ENCODE results near the gene LPP. TPM values are rescaled to one million over a fixed set of nuclear protein-coding genes. Genes with fewer than 3 reads are reported as not detected.
"Not testable (repeated sequence)": the region's sequence is repeated elsewhere in the genome, so short reads cannot be mapped to it uniquely, and the experiment has no call there.

The LPP gene
- total RNA-seq, 1 donor from 2014 or later = 23.0 TPM

GRCh38 chr3:188431553-188431952 lies 277.6 kb downstream of the LPP start:
- peak; percentile 57 to 91 for DNase-seq (ENCODE audit: low read depth in 2 of 2)

DNA sequence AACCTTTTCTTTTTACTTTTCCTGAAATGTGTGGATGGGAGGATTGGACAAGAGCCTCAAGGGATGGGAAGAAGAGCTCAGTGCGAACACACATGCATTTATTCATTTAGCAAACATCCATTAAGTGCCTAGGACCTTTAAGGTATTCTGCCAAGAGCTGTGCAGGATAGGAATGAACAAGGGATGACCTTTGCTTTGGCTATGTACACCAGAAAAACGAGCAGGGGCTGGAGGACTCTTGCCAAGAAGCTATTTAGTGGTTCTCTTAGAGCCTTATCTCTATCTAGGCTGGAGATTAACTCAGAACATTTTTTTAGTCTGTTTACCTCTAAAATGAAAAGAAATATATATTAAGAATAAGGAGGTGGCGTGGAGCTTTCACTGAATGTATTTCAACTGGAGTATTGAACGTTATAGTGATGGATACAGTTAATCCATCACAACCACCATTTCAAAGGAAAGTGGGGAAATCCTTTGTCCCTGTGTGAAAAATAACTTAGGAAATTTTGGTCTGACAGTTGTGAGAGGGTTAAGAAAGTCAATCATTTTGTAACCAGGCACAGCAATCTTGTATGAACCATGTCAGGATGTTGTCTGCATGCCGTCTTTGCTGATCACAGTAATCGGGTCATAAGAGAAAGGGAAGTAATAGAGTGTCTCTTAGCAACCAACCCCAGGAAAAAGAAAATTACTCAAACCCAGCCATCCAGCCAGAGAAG lies 279.0 kb downstream of the LPP start:
- peak; percentile 62 to 85 for DNase-seq (ENCODE audit: low read depth in 2 of 2)

- DNase-seq (ENCODE audit: low read depth in 2 of 2) = no peak
These were observed 279.7 kb downstream of the LPP start for GRCh38 chr3:188433521-188434150.

DNA sequence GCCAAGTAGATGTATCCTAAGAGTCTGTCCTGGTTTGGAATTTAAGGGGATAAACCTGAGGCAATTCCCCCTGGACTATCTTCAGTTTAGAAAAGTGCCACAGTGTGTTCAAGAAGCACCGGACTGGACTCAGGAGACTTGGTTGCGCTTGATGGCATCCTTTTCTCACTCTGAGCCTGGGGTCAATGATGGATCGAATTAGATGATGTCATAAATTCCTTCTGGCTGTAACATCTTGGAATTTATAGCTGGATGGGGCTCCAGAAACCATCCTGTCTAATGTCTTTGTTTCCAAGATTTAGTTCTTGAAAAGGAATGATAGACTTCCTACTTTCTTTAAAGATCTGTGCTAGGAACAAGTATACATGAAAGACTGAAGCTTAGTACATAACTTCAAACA lies 280.6 kb downstream of the LPP start:
- no peak for DNase-seq (ENCODE audit: low read depth in 2 of 2)

- DNase-seq (ENCODE audit: low read depth in 2 of 2) = no peak
These were observed 281.3 kb downstream of the LPP start for GRCh38 chr3:188435266-188435665.

DNA sequence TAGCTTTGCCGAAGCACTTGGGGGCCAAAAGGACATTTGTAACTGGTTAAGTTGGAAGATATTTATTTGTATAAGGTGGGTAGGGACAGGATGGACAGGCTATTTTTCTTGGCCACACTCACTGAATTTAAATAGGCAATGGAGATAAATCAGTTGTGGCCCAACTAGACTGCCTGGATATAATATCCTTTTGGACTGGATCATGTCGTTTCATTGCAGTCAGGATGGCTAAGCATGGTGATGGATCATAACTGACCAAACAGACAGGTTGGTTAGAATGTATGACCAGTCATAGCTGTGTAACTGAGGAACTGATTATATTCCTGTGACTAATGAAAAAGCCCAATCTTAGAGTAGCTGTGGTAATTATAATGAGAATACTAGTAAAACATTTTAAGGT lies 284.0 kb downstream of the LPP start:
- peak; percentile 30 to 80 for DNase-seq (ENCODE audit: low read depth in 2 of 2)

DNA sequence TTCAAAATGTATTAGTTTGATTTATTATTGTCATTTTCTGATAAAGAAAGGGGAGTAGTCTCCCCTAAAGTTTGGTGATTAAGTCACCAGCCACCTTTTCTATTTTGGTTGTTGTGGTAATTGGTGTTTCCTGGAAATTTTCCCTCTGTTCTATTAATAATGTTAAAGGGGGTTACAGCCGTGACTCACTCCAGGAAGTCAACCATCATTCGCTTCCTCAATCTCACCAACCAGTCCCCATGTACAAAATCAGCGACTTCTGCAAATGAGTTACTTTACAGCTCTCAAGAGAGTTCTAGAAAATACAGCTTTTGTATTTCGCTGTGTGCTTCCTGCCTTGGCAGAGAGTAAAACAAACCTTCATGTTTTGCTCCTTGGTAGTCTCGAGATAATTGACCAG lies 285.1 kb downstream of the LPP start:
- DNase-seq (ENCODE audit: low read depth in 2 of 2) = peak; percentile 88

- no peak for DNase-seq (ENCODE audit: low read depth in 2 of 2)
These were observed 286.5 kb downstream of the LPP start for GRCh38 chr3:188440340-188440972.

DNA sequence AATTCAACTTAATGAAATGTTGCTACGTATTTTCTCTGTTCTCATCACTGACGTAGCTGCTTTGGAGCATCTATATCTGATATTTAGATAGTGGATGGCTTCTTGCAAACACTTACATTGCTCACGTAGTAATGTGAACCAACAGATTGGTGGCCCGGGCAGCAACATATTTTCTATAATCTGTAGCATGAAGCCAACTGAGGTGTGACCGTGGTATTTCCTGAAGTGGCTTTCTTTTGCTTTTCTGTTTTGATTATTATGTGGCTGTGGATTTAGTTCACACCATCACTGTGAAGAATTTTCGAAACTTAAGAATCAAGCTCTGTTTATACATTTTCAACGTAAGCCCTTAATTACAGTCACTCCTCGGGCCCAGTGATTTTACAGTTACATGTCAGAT lies 288.5 kb downstream of the LPP start:
- DNase-seq (ENCODE audit: low read depth in 2 of 2) = no peak

DNA sequence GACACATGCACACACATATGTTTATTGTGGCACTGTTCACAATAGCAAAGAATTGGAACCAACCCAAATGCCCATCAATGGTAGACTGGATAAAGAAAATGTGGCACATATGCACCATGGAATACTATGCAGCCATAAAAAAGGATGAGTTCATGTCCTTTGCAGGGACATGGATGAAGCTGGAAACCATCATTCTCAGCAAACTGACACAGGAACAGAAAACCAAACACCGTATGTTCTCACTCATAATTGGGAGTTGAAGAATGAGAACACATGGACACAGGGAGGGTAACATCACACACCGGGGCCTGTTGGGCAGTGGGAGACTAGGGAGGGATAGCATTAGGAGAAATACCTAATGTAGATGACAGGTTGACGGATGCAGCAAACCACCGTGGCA lies 291.2 kb downstream of the LPP start:
- not testable (repeated sequence) for DNase-seq (ENCODE audit: low read depth in 2 of 2)

DNA sequence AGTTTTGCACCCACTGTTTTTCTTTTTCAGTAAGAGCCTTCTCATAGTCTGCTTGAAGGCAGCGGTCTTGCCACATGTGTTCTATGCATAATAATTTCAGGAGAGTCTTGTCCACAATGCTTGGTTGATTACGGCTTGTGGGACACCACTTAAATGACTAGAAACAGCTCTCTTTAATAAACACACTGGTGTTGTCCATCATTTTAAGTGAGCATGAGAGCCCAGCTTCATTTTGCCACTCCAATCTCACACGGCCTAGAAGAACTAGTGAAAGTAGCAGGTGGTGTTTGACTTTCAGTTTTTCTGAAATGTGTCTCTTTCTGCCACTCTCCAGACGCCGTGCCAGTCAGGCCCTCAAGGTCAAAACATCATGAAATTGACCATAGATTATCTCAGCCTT lies 292.1 kb downstream of the LPP start:
- no peak for DNase-seq (ENCODE audit: low read depth in 2 of 2)

- no peak for DNase-seq (ENCODE audit: low read depth in 2 of 2)
These were observed 292.8 kb downstream of the LPP start for GRCh38 chr3:188446766-188447165.

GRCh38 chr3:188448813-188449212 lies 294.9 kb downstream of the LPP start:
- no peak for DNase-seq (ENCODE audit: low read depth in 2 of 2)

DNA sequence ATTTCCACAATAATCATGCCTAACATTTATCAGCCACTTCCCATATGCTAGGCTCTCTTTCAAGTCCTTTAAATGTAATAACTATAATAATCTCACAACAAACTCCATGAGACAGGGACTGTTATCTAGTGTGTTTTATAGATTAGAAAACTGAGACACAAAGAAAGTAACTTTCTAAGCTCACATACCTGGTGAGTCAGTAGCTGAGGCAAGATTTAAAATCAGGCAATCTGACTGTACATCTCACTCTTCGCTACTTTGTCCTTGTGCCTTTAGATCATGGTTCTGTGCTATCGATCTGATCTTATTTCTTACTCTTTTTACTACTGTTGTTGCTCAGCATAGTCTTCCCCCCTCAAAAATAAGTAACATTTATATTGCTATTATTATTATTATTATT lies 295.5 kb downstream of the LPP start:
- no peak for DNase-seq (ENCODE audit: low read depth in 2 of 2)

- peak in 1 of 2 donors; percentile 81 for DNase-seq (ENCODE audit: low read depth in 2 of 2)
These were observed 298.3 kb downstream of the LPP start for GRCh38 chr3:188452158-188452772.

DNA sequence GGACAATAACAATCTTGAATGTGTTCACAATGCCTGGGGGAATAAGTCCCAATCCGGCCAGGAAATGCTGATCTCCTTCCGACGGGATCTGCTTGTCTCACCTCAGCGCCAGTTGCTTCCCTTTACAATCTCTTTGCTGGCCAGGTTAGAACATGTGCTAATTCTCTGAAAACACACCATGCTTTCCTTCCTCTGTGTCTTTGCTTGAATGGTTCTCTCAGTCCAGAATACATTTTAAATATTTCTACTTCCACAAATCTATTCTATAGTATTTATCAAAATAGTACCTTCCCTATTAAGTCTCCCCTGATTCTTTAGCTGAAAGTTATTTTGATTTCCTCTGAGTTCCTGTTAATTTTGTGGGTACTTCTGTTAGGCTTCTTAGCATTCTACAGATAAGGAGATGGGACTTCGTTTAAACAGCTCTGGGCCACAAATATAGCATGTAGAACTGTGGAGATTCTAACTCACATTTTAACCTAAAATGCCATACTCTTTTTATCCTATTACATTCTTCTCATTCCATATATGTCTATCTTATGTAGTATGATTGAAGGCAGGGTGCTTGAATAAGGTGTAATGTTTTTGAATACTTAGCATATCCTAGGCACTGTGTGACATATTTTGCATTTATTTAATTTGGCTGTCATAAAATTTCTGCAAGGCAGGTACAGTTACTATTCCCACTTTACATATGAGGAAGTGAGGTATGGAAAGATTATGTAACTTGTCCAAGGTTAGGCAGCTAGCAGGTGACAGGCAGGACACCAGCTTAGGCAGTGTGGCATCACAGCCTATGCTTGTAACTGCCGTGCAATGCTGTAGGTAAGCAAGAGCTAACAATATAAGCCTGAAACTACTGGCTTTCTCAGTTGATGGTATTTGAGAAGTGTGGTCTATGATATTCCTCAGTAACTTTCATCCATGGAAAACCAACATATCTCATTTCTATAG lies 299.8 kb downstream of the LPP start:
- DNase-seq (ENCODE audit: low read depth in 2 of 2) = no peak

GRCh38 chr3:188455748-188456147 lies 301.8 kb downstream of the LPP start:
- no peak for DNase-seq (ENCODE audit: low read depth in 2 of 2)

- DNase-seq (ENCODE audit: low read depth in 2 of 2) = no peak
These were observed 304.8 kb downstream of the LPP start for GRCh38 chr3:188458756-188459155.

DNA sequence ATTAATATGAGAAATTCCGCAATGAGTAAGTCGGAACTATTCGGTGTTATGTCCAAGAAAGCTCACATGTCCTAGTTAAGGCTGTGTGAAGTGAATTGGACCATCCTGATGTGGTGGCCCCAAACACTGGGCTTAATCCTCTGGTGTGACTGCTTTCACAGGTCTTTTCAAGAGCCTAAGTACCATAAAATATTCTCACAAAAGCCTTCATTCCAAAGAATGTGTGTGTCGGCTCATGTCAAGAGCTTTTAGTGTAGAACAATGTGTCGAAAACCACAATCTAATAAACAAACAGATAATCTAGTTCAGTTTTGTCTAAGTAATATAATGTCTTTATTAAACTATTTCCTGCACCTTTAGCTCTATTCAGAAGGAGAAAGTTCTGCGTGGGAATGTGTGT lies 311.4 kb downstream of the LPP start:
- DNase-seq (ENCODE audit: low read depth in 2 of 2) = peak in 1 of 2 donors; percentile 14

DNA sequence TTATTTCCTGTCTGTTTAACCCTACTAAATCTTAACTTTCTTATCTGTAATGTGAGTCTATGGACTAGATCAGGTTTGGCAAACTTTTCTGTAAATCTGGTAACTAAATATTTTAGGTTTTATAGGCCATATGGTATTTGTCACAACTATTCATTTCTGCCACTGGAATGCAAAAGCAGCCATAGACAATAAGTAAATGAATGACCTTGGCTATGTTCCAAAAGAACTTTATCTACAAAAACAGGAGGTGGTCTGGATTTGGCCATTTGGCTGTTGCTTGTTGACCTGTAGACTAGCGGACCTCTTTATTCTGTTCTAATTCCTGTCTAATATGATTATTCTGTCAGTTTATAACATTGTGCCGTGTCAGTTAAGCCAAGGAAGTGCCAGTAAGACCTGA lies 314.2 kb downstream of the LPP start:
- peak; percentile 65 to 72 for DNase-seq (ENCODE audit: low read depth in 2 of 2)

DNA sequence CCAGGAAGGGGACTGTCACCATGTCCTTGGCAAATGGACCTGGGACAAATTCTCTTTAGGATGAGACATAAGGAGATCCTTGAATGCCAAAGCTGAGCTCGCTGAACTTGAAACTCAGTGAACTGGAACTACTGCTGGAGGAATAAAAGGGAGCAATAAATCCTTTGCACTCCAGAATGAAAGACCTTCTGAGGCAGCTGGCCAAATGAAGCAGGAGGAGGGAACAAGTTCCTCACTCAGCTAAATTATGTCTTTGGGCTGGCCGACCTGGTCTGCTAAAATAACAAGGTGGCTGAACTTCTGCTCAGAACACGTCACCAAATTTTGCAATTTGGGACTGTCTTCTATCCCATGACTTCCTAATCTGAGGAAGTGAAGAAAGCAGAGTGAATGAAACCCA lies 314.7 kb downstream of the LPP start:
- no peak for DNase-seq (ENCODE audit: low read depth in 2 of 2)

All from lung microvascular endothelial cell (primary cell).